Measurements from ENCODE around the gene KLHDC4. TPM values are rescaled to one million over a fixed set of nuclear protein-coding genes. Genes with fewer than 3 reads are reported as not detected.

Gene KLHDC4
- total and polyA plus RNA-seq, 2 donors (not counting 1 experiment from before 2014, with no cell fraction given), result 51.3 to 90.8 TPM

- H3K36me3 ChIP-seq (replicated peaks in 1 of 2; ENCODE audit: control extremely low read depth in 1 of 2, control insufficient read depth in 1 of 2, extremely low read depth in 1 of 2, insufficient read depth in 2 of 2, low read length in 1 of 2), result peaks cover 2 to 62% of the 10 kb centered on the region in 2 experiments
- WGBS (ENCODE audit: insufficient coverage), result 96% methylated on average over 20 of the region's 22 CpGs
- ATAC-seq (ENCODE audit: low read depth) (no peak), DNase-seq (no peak)
- ChIA-PET CTCF (no interaction called here), POLR2A (no interaction called here)
- H3K9ac ChIP-seq (ENCODE audit: low read length), result no peak overlapping the region
- H3K79me2 ChIP-seq (ENCODE audit: control insufficient read depth, insufficient read depth, low read length), result peaks cover 61% of the 10 kb centered on the region
- no peak overlapping the region for H3K4me3 Mint-ChIP-seq
- H3K9me3 Mint-ChIP-seq (ENCODE audit: insufficient read depth), result no peaks in the 10 kb centered on the region
- no peaks in the 10 kb centered on the region for H3K4me1 ChIP-seq (ENCODE audit: control insufficient read depth in 2 of 2, insufficient read depth in 2 of 2, low read length in 2 of 2)
- peaks cover 23% of the 10 kb centered on the region for H4K20me1 ChIP-seq (ENCODE audit: control insufficient read depth, insufficient read depth, low read length, poor library complexity, severe bottlenecking)
- H3K9me3 ChIP-seq (ENCODE audit: control extremely low read depth in 1 of 3, control insufficient read depth in 2 of 3, insufficient read depth in 1 of 3, low read length in 2 of 3), result no peaks in the 10 kb centered on the region
- H3K27me3 ChIP-seq (replicated peaks in 1 of 4; ENCODE audit: control extremely low read depth in 1 of 4, control insufficient read depth in 3 of 4, insufficient read depth in 4 of 4, low read length in 3 of 4), result no peaks in the 10 kb centered on the region
- H3K4me3 ChIP-seq (ENCODE audit: control extremely low read depth in 1 of 5, extremely low read depth in 1 of 5, insufficient read depth in 1 of 5, low read depth in 2 of 5, low read length in 4 of 5), result no peak overlapping the region
- TF ChIP-seq EZH2 (IDR thresholded peaks at IDR 0.05; ENCODE audit: borderline replicate concordance, insufficient read depth, low read depth, low read length, poor library complexity, severe bottlenecking), result no peak
- TF ChIP-seq, protein P1, sequence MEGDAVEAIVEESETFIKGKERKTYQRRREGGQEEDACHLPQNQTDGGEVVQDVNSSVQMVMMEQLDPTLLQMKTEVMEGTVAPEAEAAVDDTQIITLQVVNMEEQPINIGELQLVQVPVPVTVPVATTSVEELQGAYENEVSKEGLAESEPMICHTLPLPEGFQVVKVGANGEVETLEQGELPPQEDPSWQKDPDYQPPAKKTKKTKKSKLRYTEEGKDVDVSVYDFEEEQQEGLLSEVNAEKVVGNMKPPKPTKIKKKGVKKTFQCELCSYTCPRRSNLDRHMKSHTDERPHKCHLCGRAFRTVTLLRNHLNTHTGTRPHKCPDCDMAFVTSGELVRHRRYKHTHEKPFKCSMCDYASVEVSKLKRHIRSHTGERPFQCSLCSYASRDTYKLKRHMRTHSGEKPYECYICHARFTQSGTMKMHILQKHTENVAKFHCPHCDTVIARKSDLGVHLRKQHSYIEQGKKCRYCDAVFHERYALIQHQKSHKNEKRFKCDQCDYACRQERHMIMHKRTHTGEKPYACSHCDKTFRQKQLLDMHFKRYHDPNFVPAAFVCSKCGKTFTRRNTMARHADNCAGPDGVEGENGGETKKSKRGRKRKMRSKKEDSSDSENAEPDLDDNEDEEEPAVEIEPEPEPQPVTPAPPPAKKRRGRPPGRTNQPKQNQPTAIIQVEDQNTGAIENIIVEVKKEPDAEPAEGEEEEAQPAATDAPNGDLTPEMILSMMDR (IDR thresholded peaks at IDR 0.05), result no peak
- intact Hi-C loops (cut with micrococcal nuclease), result no loop called here
- no peak overlapping the region for H3K4me2 ChIP-seq (replicated peaks; ENCODE audit: low read depth, low read length, poor library complexity, severe bottlenecking)
- no peak overlapping the region for H2AFZ ChIP-seq (ENCODE audit: insufficient read depth, low read depth, low read length, poor library complexity, severe bottlenecking)
- H3K27ac Mint-ChIP-seq, result no peak overlapping the region
- no peak overlapping the region for H3K27ac ChIP-seq (ENCODE audit: low read length in 2 of 2)
- no peaks in the 10 kb centered on the region for H3K27me3 Mint-ChIP-seq
- H3K4me1 Mint-ChIP-seq, result no peaks in the 10 kb centered on the region
These were observed 18.0 kb downstream of the KLHDC4 start for GRCh38 chr16:87747626-87748414.

DNA sequence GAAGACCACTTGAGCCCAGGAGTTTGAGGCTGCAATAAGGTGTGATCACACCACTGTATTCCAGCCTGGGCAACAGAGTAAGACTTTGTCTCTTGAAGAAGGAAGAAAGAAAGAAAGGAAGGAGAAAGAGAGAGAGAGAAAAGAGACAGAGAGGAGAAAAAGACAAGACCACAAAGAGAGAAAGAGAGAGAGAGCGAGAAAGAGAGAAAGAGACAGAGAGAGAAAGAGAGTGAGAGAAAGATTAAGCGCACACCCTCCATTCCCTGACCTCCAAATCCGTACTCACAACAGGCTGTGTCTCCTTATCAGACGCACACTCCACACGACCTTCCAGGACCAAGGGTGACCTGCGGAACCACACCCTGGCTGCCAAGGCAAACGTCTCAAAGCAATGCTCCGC lies 19.6 kb downstream of the KLHDC4 start:
- no peaks in the 10 kb centered on the region for H3K9me3 Mint-ChIP-seq (ENCODE audit: insufficient read depth)
- no peak overlapping the region for H3K27ac Mint-ChIP-seq
- H3K4me1 ChIP-seq (ENCODE audit: control insufficient read depth in 2 of 2, insufficient read depth in 2 of 2, low read length in 2 of 2), result no peaks in the 10 kb centered on the region
- H3K27me3 ChIP-seq (replicated peaks in 1 of 4; ENCODE audit: control extremely low read depth in 1 of 4, control insufficient read depth in 3 of 4, insufficient read depth in 4 of 4, low read length in 3 of 4), result no peaks in the 10 kb centered on the region
- no peak for DNase-seq
- peaks cover 8 to 70% of the 10 kb centered on the region in 2 experiments for H3K36me3 ChIP-seq (replicated peaks in 1 of 2; ENCODE audit: control extremely low read depth in 1 of 2, control insufficient read depth in 1 of 2, extremely low read depth in 1 of 2, insufficient read depth in 2 of 2, low read length in 1 of 2)
- intact Hi-C loops (cut with micrococcal nuclease), result no loop called here
- ATAC-seq (ENCODE audit: low read depth), result no peak
- H4K20me1 ChIP-seq (ENCODE audit: control insufficient read depth, insufficient read depth, low read length, poor library complexity, severe bottlenecking), result peaks cover 26% of the 10 kb centered on the region
- H3K9ac ChIP-seq (ENCODE audit: low read length), result no peak overlapping the region
- H3K27me3 Mint-ChIP-seq, result no peaks in the 10 kb centered on the region
- WGBS (ENCODE audit: insufficient coverage), result 98% methylated on average over 5 of the region's 8 CpGs
- H3K4me1 Mint-ChIP-seq, result no peaks in the 10 kb centered on the region
- TF ChIP-seq EZH2 (IDR thresholded peaks at IDR 0.05; ENCODE audit: borderline replicate concordance, insufficient read depth, low read depth, low read length, poor library complexity, severe bottlenecking), result no peak
- TF ChIP-seq, protein P1 (IDR thresholded peaks at IDR 0.05), result no peak
- ChIA-PET CTCF (no interaction called here), POLR2A (no interaction called here)
- H3K4me3 ChIP-seq (ENCODE audit: control extremely low read depth in 1 of 5, extremely low read depth in 1 of 5, insufficient read depth in 1 of 5, low read depth in 2 of 5, low read length in 4 of 5), result no peak overlapping the region
- no peak overlapping the region for H3K4me2 ChIP-seq (replicated peaks; ENCODE audit: low read depth, low read length, poor library complexity, severe bottlenecking)
- no peak overlapping the region for H2AFZ ChIP-seq (ENCODE audit: insufficient read depth, low read depth, low read length, poor library complexity, severe bottlenecking)
- no peak overlapping the region for H3K4me3 Mint-ChIP-seq
- H3K79me2 ChIP-seq (ENCODE audit: control insufficient read depth, insufficient read depth, low read length), result peaks cover 69% of the 10 kb centered on the region
- no peaks in the 10 kb centered on the region for H3K9me3 ChIP-seq (ENCODE audit: control extremely low read depth in 1 of 3, control insufficient read depth in 2 of 3, insufficient read depth in 1 of 3, low read length in 2 of 3)
- no peak overlapping the region for H3K27ac ChIP-seq (ENCODE audit: low read length in 2 of 2)

Measured in B cell (primary cell).